AG08395 (cell line): ENCODE results near the gene DAD1.
"Not testable (repeated sequence)": the region's sequence is repeated elsewhere in the genome, so short reads cannot be mapped to it uniquely, and the experiment has no call there.

Experiments
- DNase-seq: peaks from one replicate; pipeline ENCODE4 v3.0.0; 2012; ENCODE audit warnings: mixed read lengths, low spot score

DAD1 gene

GRCh38 chr14:22589096-22589839, at the start of gene DAD1:
Gene DAD1 (minus strand): TSS chr14:22589224. CDS start chr14:22589157, 67 bp downstream.
- peak; percentile 100 for DNase-seq

DNA sequence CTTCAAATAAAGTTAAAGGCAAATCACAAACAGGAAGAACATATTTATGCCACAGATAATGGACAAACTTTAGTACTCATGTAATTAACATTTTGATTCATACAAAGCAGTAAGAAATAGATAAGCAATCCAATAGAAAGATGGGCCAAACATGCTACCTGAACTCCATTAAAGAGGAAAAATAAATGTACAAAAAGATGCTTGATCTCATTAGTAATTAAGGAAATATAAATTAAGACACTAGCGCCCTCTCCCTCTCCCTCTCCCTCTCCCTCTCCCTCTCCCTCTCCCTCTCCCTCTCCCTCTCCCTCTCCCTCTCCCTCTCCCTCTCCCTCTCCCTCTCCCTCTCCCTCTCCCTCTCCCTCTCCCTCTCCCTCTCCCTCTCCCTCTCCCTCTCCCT, 47.0 kb upstream of the DAD1 start:
- not testable (repeated sequence) for DNase-seq

DNA sequence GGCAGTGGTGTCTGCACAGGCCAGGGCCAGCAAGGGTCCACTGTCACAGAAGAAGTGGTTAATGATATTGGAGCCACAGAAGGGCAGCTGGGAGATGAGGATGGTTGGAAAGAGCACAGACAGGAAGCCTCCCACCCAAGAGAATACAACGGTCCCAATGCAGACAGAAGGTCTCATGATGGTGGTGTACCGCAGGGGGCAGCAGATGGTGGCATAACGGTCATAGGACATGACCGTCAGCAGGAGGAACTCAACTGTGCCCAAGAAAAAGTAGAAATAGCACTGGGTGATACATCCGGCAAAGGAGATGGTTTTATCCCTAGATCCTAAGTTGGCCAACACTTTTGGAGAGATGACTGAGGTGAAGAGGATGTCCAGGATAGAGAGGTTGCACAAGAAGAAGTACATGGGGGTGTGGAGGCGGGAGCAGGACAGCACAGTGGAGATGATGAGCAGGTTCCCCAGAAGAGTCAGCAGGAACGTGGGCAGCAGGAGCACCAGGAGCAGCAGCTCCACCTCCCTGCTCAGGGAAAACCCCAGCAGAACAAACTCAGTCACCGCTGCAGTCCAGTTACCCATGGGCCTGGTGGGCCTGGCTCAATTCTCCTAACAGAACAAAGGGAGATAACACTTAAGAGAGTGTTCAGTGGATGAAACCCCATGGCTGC, 45.3 kb upstream of the DAD1 start:
- no peak for DNase-seq

- DNase-seq = peak; percentile 59
Observed at GRCh38 chr14:22630486-22630885, 41.5 kb upstream of the DAD1 start.

GRCh38 chr14:22630066-22630465, 41.0 kb upstream of the DAD1 start:
- DNase-seq = no peak

GRCh38 chr14:22629361-22629760, 40.3 kb upstream of the DAD1 start:
- DNase-seq = no peak

DNA sequence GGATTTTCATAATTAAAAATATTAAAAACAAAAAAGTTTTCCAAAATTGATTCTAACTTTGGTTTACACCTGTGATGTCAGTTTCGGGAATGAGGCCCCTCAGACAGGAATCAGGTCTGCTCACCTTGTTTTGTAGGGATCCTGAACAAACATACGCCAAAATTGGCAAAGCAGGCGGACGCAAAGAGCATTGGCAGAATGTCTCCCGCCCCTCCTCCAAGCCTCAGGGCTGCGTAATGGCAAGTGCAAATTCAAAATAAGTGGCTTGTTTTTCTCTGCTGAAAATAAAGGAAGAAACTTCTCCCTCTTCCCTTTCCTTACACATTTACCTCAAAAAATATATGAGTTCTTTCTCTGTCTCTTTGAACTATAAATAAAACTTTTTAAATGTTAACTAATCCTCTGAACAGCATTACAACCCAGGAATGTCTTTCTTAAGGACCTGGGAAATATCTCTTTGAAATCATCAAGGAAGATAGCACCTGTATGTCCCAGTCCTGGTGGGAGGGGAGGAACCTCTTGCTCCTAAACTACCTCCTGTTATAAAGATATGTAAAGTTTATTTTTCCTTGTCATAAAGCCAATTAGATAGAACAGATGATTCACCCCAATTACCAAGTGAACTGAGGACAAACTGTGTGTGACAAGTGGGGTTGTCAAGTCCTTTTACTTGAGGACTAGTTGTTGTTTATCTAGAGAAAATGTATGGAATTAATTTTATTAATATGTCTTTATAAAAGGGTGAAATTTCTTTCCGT, 38.7 kb upstream of the DAD1 start:
- no peak for DNase-seq

- no peak for DNase-seq
Observed at GRCh38 chr14:22626590-22626989, 37.6 kb upstream of the DAD1 start.

GRCh38 chr14:22623047-22623446, 34.0 kb upstream of the DAD1 start:
- DNase-seq = no peak

GRCh38 chr14:22622255-22622654, 33.2 kb upstream of the DAD1 start:
- DNase-seq = no peak

- DNase-seq = not testable (repeated sequence)
Observed at GRCh38 chr14:22615765-22616164, 26.7 kb upstream of the DAD1 start.

- peak; percentile 93 for DNase-seq
Observed at GRCh38 chr14:22614240-22614799, 25.3 kb upstream of the DAD1 start.

DNA sequence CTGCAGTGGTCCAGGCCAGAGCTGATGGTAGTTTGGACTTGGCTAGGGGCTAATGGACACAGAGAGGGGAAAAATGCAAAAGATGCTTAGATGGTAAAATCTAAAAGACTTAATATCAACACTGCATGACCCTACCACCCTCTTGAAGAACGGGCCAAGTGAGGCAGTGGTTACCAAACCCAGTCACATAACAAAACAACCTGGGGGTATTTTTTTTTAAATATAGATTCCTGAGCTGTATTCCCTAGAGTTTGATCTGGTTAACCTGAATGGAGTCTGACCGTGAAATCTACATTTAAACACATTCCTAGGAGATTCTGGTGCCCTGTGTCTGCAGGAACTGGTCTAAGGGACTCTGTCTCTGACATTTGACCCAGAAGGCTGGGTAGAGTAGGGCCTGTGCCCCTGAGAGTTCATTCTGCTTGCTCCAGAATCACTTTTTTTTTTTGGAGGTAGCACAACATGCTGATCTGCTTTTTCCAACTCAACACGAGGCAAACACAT, 24.8 kb upstream of the DAD1 start:
- no peak for DNase-seq

DNA sequence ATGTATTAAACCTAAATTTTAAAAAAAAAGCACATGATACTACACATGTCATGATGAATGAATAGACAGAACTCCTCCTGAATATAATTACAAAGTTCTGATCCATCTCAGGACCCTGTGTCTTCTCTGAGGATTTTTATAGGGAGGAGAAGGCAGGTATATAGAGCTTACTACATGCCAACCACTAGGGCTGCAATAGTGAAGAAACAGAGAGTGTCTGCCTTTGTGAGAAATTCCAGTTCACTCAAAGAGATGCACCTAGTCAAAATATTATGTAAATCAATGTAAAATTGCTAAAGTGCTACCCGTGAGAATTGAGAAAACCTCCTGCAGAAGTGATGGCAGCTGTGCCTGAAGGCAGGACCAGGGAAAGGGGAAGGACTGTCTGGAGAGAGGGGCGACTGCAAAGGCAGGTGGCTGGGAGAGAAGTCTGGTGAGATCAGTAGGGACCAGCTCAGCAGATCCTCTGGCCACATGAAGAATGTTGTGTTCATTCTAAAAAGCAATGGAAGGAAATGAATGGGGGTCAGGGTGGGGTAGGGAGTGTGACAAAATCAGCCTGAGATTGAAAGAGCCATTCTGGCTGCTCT, 24.2 kb upstream of the DAD1 start:
- DNase-seq = no peak

DNA sequence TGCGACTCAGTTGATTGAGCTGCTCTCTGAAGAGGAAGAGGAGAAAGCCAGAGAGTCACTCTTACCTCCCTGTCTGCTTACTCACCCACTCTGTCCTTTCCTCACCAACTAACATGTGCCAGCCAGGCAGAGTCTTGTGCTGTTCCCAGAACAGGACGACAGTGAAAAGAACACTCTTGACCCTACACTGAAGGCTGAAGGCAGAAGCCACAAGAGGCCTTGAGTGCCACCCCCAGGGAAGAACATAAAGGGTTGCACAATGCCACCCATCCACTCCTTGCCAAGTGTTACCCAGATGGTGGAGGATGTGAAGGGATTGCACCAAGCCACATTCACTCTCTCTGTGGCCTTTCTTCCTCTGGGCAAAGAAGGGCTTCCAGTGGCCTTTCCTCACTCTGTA, 21.9 kb upstream of the DAD1 start:
- DNase-seq = no peak

DNA sequence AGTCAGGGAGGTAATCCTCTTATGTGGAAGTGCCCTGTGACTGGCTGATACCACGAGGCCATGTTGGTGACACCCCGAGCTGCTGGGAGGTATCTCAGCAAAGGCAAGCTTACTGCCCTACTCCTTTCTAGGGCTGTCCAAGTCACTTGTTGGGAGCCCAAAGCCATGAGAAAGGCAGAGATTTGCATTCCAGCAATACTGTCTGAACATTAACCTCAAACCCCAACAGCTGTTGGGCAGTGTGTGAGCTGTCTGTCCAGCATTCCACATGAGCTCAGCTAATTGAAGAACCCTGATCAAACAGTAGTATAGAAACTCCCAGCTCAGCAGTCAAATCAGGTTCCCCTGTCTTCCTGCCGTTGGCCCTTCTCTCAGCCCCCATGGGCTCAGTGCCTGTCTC, 18.3 kb upstream of the DAD1 start:
- DNase-seq = no peak

DNA sequence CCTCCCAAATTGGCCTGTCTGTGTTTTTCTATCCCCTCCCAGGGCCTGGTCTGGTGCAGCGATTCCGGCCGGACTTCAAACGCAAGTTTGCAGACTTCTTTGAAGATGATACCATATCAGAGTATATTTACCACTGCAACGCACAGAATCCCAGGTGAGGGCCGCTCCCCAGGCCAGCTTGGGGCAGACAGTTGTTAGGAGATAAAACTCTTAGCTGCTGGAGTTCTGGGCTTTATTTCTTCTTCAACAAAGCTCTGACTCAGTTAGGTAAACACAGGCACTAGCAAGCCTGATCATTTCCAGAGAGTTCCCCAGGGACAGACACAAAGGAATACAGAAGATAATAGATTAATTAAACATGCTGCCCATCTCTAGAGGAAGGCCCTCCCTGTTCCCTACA, 17.4 kb upstream of the DAD1 start:
- no peak for DNase-seq

- no peak for DNase-seq
Observed at GRCh38 chr14:22602862-22603261, 13.8 kb upstream of the DAD1 start.

DNA sequence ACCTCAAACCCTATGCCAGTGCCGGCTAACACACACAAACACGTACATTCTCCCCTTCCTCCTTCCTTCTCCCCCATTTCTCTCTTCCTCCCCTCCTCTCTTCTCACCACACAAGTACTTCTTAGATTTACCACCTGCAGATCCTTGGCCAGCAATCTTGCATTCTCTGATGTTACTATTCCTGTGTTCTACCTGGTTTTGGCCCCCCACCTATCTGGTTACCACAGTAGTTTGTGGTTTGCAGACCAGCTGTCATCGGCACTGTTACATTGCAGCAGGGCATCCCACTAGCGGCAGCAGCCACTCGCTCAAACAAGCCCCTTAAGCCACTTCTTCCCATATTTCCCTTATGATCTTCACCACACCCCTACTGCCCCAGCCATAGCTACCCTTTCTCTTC, 13.0 kb upstream of the DAD1 start:
- no peak for DNase-seq

GRCh38 chr14:22601456-22601855, 12.4 kb upstream of the DAD1 start:
- no peak for DNase-seq

- DNase-seq = no peak
Observed at GRCh38 chr14:22600027-22600426, 11.0 kb upstream of the DAD1 start.

- DNase-seq = no peak
Observed at GRCh38 chr14:22599349-22599748, 10.3 kb upstream of the DAD1 start.
